ENCODE results near the gene USP4. TPM values are rescaled to one million over a fixed set of nuclear protein-coding genes. Genes with fewer than 3 reads are reported as not detected.

Gene USP4
- total RNA-seq, 1 experiment from 2014 or later: 31.7 TPM

- Histone ChIP-seq H3K27ac (ENCODE audit: low read depth, low read length) (no peak overlapping the region), H3K27me3 (ENCODE audit: insufficient read depth, low read length) (no peaks in the 10 kb centered on the region), H3K79me2 (ENCODE audit: insufficient read depth, low read length) (peaks cover 17% of the 10 kb centered on the region), H2AFZ (ENCODE audit: low read depth, low read length, poor library complexity, severe bottlenecking) (no peak overlapping the region), H3K4me2 (ENCODE audit: low read length) (no peak overlapping the region), H3K36me3 (ENCODE audit: control insufficient read depth in 1 of 2, insufficient read depth in 2 of 2, low read length in 2 of 2) (peaks cover 5 to 7% of the 10 kb centered on the region in 2 experiments; a peak in 3 of 4 replicates), H3K9me3 (ENCODE audit: control insufficient read depth in 1 of 2, insufficient read depth in 1 of 2, low read depth in 1 of 2, low read length in 2 of 2) (no peaks in the 10 kb centered on the region), H3K4me3 (replicated peaks in 1 of 2; ENCODE audit: low read depth in 1 of 2, low read length in 2 of 2) (no peak overlapping the region), H3K4me1 (ENCODE audit: control insufficient read depth in 1 of 2, insufficient read depth in 2 of 2, low read length in 2 of 2) (peaks cover 5 to 30% of the 10 kb centered on the region in 2 experiments; a peak in 3 of 4 replicates), H4K20me1 (ENCODE audit: insufficient read depth) (no peaks in the 10 kb centered on the region), H3K9me2 (ENCODE audit: insufficient read depth) (no peaks in the 10 kb centered on the region), H3K9ac (ENCODE audit: low read length) (no peak overlapping the region)
- DNase-seq (ENCODE audit: low read depth, low spot score): no peak
- no peak for ATAC-seq
- RAD21 ChIA-PET (ENCODE audit: low non-redundant PET in 1 of 2, low total read pairs in 2 of 2, uncharacterized antibody in 2 of 2, unreplicated experiment in 2 of 2): no interaction called here
- TF ChIP-seq CEBPB (IDR thresholded peaks at IDR 0.05; ENCODE audit: low read depth) (no peak), ELF1 (IDR thresholded peaks at IDR 0.05; ENCODE audit: borderline replicate concordance, low read depth) (no peak), EZH2phosphoT487 (IDR thresholded peaks at IDR 0.05; ENCODE audit: borderline replicate concordance) (no peak), POLR2A (IDR thresholded peaks at IDR 0.05; ENCODE audit: borderline replicate concordance, extremely low read depth, insufficient read depth, insufficient read length) (no peak), MAX (IDR thresholded peaks at IDR 0.05) (no peak)
- TF ChIP-seq, protein P1, sequence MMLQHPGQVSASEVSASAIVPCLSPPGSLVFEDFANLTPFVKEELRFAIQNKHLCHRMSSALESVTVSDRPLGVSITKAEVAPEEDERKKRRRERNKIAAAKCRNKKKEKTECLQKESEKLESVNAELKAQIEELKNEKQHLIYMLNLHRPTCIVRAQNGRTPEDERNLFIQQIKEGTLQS (IDR thresholded peaks at IDR 0.05): no peak
- POLR2A ChIA-PET: interaction anchor here (2.0 kb wide), 1 partner anchor 13 kb away, joined by 8 read pairs; the partner anchor contains the start of gene USP4
- intact Hi-C loops (cut with micrococcal nuclease): no loop called here
- CTCF ChIA-PET: no interaction called here
- BruUV-seq (replicated peaks): no TSS peak
Observed at GRCh38 chr3:49352890-49353421, 13.1 kb upstream of the USP4 start.

GRCh38 chr3:49352281-49352680, 12.4 kb upstream of the USP4 start:
- intact Hi-C loops (cut with micrococcal nuclease): no loop called here
- no peaks in the 10 kb centered on the region for H4K20me1 ChIP-seq (ENCODE audit: insufficient read depth)
- H3K36me3 ChIP-seq (ENCODE audit: control insufficient read depth in 1 of 2, insufficient read depth in 2 of 2, low read length in 2 of 2): peaks cover 5 to 7% of the 10 kb centered on the region in 2 experiments; a peak in 3 of 4 replicates
- CTCF ChIA-PET: no interaction called here
- no peak for ATAC-seq
- H3K9ac ChIP-seq (ENCODE audit: low read length): no peak overlapping the region
- no peaks in the 10 kb centered on the region for H3K27me3 ChIP-seq (ENCODE audit: insufficient read depth, low read length)
- no peak overlapping the region for H2AFZ ChIP-seq (ENCODE audit: low read depth, low read length, poor library complexity, severe bottlenecking)
- BruUV-seq (replicated peaks): no TSS peak
- H3K4me2 ChIP-seq (ENCODE audit: low read length): no peak overlapping the region
- RAD21 ChIA-PET (ENCODE audit: low non-redundant PET in 1 of 2, low total read pairs in 2 of 2, uncharacterized antibody in 2 of 2, unreplicated experiment in 2 of 2): no interaction called here
- H3K27ac ChIP-seq (ENCODE audit: low read depth, low read length): no peak overlapping the region
- no peak overlapping the region for H3K4me3 ChIP-seq (replicated peaks in 1 of 2; ENCODE audit: low read depth in 1 of 2, low read length in 2 of 2)
- TF ChIP-seq MAX (IDR thresholded peaks at IDR 0.05) (no peak), POLR2A (IDR thresholded peaks at IDR 0.05; ENCODE audit: borderline replicate concordance, extremely low read depth, insufficient read depth, insufficient read length) (no peak), CEBPB (IDR thresholded peaks at IDR 0.05; ENCODE audit: low read depth) (no peak), TCF7L2 (IDR thresholded peaks at IDR 0.05; ENCODE audit: borderline replicate concordance, extremely low read depth, insufficient read depth, insufficient read length) (no peak), SRF (IDR thresholded peaks at IDR 0.05; ENCODE audit: low read depth) (no peak), SP1 (IDR thresholded peaks at IDR 0.05; ENCODE audit: low read depth) (no peak), ZNF274 (IDR thresholded peaks at IDR 0.05; ENCODE audit: low read depth, low read length) (no peak), CTCF (IDR thresholded peaks at IDR 0.05 in 2 of 3, conservative IDR thresholded peaks at IDR 0.05 in 1 of 3; ENCODE audit: borderline replicate concordance in 1 of 3, insufficient read depth in 1 of 3, low read depth in 2 of 3, low read length in 2 of 3) (no peak), EGR1 (IDR thresholded peaks at IDR 0.05; ENCODE audit: low read depth) (no peak), EZH2 (IDR thresholded peaks at IDR 0.05) (no peak)
- DNase-seq (ENCODE audit: low read depth, low spot score): no peak
- H3K9me3 ChIP-seq (ENCODE audit: control insufficient read depth in 1 of 2, insufficient read depth in 1 of 2, low read depth in 1 of 2, low read length in 2 of 2): no peaks in the 10 kb centered on the region
- peaks cover 10% of the 10 kb centered on the region for H3K79me2 ChIP-seq (ENCODE audit: insufficient read depth, low read length)
- H3K4me1 ChIP-seq (ENCODE audit: control insufficient read depth in 1 of 2, insufficient read depth in 2 of 2, low read length in 2 of 2): peaks cover 9 to 30% of the 10 kb centered on the region in 2 experiments
- POLR2A ChIA-PET: interaction anchor here (2.0 kb wide), 1 partner anchor 12 kb away, joined by 8 read pairs; the partner anchor contains the start of gene USP4
- H3K9me2 ChIP-seq (ENCODE audit: insufficient read depth): no peaks in the 10 kb centered on the region
